Tibial artery (tissue), 4 donors: Measurements from ENCODE around the gene ITPK1.

Experiments
- DNase-seq, 2 donors: peaks; one replicate each; pipeline ENCODE4 v3.0.0-alpha.2; 2019
- H3K27ac ChIP-seq, 2 donors: fragments of 200-600 bp; sonication (generic) in 1 of 2; 1 replicate in 1 of 2; 2 replicates in 1 of 2; pipeline ENCODE4 v1.5.1; 2018 to 2019; ENCODE audit warnings: mild to moderate bottlenecking in 1 of 2
- H3K27me3 ChIP-seq, 2 donors: fragments of 200-600 bp; sonication (generic) in 1 of 2; one replicate each; pipeline versions ENCODE4 v1.5.1 to v1.6.0; 2016 to 2019
- H3K36me3 ChIP-seq, 3 donors: fragments of 200-600 bp; sonication (generic) in 2 of 3; one replicate each; pipeline ENCODE4 v1.5.1; 2016 to 2019; ENCODE audit warnings: mild to moderate bottlenecking in 2 of 3
- H3K4me1 ChIP-seq, 4 donors: fragments of 200-600 bp; sonication (generic) in 2 of 4; 1 replicate in 3 of 4; 2 replicates in 1 of 4; pipeline ENCODE4 v1.5.1; 2016 to 2019
- H3K4me3 ChIP-seq, 2 donors: fragments of 200-600 bp; sonication (generic) in 1 of 2; 1 replicate in 1 of 2; 2 replicates in 1 of 2; pipeline ENCODE4 v1.5.1; 2018 to 2019; ENCODE audit warnings: mild to moderate bottlenecking in 2 of 2
- H3K9me3 ChIP-seq, 3 donors: fragments of 200-600 bp; sonication (generic) in 1 of 3; one replicate each; pipeline ENCODE4 v1.5.1; 2016 to 2019
- intact Hi-C: fragments of 100-400 bp; cut with DNase I; formaldehyde crosslinking; loops from one replicate; pipeline ENCODE4 v1.15.0; 2023; ENCODE audit warnings: low total_unique reads
- TF ChIP-seq, protein P1 (sequence below), 2 experiments: fragments of 200-600 bp in 1 of 2; fragments of 450-650 bp in 1 of 2; IDR thresholded peaks; one replicate each; pipeline ENCODE4 v1.5.1; 2017 to 2019; ENCODE audit warnings: antibody characterized with exemption in 2 of 2, mild to moderate bottlenecking in 1 of 2, moderate library complexity in 1 of 2

ITPK1 gene

DNA sequence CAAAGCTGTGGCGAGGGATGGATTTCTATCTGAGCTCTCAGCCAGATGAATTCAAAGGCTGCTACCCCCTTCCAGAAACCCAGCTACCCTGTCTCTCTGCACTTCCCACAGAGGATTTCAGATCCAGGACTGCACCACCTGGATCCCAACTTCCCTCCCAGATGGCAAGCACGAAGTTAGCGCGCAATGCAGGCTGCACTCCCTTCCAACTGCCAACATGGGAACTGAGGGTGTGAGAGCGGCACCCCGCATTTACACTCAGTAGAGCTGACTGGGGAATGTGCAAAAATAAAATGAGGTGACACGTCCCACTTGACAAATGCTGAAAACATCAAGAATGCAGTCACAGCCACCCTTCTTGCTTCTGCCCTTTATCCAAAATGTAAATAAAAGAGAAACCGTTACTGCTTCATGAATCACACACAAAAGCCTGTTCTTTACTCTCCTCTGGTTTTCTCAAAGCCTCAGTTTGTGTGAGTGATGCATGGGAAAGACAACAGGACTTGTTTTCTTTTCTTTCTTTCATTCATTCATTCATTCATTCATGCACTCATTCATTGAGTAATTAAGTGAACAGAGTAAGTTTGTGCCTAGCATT is 85.7 kb downstream of the ITPK1 start:
- H3K27ac ChIP-seq, result no peak overlapping the region
- intact Hi-C loops, result no loop called here
- no peaks in the 10 kb centered on the region for H3K27me3 ChIP-seq
- no peak overlapping the region for H3K4me3 ChIP-seq
- H3K4me1 ChIP-seq, result peaks cover 4 to 30% (median 15%) of the 10 kb centered on the region in 4 donors
- no peak for DNase-seq
- H3K9me3 ChIP-seq, result no peaks in the 10 kb centered on the region
- peaks cover 0 to 4% (median 0%) of the 10 kb centered on the region in 3 donors for H3K36me3 ChIP-seq
- TF ChIP-seq, protein P1, sequence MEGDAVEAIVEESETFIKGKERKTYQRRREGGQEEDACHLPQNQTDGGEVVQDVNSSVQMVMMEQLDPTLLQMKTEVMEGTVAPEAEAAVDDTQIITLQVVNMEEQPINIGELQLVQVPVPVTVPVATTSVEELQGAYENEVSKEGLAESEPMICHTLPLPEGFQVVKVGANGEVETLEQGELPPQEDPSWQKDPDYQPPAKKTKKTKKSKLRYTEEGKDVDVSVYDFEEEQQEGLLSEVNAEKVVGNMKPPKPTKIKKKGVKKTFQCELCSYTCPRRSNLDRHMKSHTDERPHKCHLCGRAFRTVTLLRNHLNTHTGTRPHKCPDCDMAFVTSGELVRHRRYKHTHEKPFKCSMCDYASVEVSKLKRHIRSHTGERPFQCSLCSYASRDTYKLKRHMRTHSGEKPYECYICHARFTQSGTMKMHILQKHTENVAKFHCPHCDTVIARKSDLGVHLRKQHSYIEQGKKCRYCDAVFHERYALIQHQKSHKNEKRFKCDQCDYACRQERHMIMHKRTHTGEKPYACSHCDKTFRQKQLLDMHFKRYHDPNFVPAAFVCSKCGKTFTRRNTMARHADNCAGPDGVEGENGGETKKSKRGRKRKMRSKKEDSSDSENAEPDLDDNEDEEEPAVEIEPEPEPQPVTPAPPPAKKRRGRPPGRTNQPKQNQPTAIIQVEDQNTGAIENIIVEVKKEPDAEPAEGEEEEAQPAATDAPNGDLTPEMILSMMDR (IDR thresholded peaks at IDR 0.05), result no peak

DNA sequence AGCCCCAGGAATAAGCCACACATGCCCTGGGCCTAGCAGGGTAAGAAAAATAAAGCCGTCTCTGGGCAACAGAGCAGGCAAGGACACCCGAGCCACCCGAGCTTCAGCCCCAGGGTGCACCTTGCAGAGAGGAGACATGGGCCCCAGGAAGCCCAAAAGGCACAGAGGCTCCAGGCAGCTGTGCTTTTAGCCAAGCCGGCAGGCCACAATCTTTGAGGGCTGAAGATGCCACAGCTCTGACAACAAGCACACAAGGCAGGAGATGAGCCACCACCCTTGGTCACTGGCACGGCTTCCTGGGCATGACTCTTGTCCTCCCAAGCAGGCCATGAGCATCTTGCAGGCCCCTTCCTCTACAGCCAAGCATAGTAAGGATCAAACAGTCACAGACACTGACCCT is 86.3 kb downstream of the ITPK1 start:
- no peak for DNase-seq
- H3K9me3 ChIP-seq, result no peaks in the 10 kb centered on the region
- intact Hi-C loops, result no loop called here
- peaks cover 0 to 4% (median 0%) of the 10 kb centered on the region in 3 donors for H3K36me3 ChIP-seq
- peaks cover 4 to 30% (median 15%) of the 10 kb centered on the region in 4 donors for H3K4me1 ChIP-seq
- no peak overlapping the region for H3K27ac ChIP-seq
- H3K27me3 ChIP-seq, result no peaks in the 10 kb centered on the region
- no peak overlapping the region for H3K4me3 ChIP-seq
- TF ChIP-seq, protein P1 (IDR thresholded peaks at IDR 0.05), result no peak

DNA sequence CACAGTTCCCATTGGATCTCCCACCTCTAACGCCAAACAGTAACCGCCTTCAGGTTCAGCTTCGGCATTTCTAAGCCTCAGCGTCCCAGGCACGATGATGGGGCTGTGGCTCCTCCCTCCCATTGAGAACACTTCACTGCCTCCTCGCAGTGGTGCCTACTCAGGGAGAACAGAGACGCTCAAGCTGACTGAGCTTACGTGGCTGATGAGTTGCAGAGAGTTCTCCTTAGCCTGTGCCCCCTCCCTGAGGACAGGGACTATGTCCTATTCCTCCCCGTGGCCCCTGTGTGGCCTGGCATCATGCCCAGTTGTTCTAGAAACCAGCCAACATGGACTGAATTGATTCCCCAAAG is 87.0 kb downstream of the ITPK1 start:
- intact Hi-C loops, result no loop called here
- H3K27me3 ChIP-seq, result no peaks in the 10 kb centered on the region
- TF ChIP-seq, protein P1 (IDR thresholded peaks at IDR 0.05), result no peak
- H3K4me1 ChIP-seq, result peaks cover 4 to 23% (median 15%) of the 10 kb centered on the region in 4 donors
- H3K27ac ChIP-seq, result no peak overlapping the region
- no peak overlapping the region for H3K4me3 ChIP-seq
- no peaks in the 10 kb centered on the region for H3K9me3 ChIP-seq
- no peak for DNase-seq
- peaks cover 0 to 4% (median 0%) of the 10 kb centered on the region in 3 donors for H3K36me3 ChIP-seq

DNA sequence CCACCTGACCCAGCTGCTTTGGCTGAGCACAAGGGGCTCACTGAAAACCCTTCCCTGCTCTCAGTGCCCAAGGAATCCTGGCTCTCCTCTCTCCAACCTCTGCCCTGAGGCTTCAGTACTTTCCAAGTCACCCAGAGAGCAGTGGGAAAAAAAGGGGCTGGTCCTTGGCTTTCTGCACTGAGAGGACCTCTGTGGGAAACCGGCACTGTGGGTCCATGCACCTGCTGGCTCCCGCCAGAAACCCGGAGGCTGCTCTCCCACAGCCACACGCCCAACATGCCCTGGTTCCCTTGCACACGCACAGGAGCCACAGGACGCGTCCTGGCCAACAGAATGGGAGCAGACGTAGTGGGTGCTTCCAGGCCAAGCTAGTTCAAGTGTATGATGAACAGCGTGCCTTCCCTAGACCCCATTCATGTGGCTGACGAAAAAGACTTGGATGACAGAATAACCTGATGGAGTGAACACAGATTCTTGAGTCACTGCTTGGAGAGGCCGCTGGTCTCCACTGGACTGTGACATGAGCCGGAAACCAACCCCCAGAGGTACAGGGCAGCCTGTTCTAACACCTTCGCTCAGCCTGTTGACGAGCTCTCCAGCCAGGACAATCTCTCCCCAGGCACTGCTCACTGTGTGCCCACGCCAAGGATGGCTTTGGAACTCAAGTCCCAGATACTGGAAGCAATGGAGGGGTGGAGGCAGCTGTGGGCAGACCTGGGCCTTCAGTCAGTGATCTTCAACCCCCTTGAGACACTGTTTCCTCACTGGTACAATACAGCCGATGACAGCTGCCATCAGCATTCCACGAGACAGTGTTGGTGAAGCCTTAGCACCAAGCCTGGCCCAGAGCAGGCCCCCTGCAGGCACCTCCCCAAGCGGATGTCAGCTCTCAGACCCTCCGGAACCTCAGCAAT is 87.7 kb downstream of the ITPK1 start:
- H3K27ac ChIP-seq, result no peak overlapping the region
- peaks cover 4 to 17% (median 12%) of the 10 kb centered on the region in 4 donors for H3K4me1 ChIP-seq
- no peak overlapping the region for H3K4me3 ChIP-seq
- no peaks in the 10 kb centered on the region for H3K9me3 ChIP-seq
- TF ChIP-seq, protein P1 (IDR thresholded peaks at IDR 0.05), result no peak
- no peaks in the 10 kb centered on the region for H3K27me3 ChIP-seq
- intact Hi-C loops, result no loop called here
- peaks cover 0 to 4% (median 0%) of the 10 kb centered on the region in 3 donors for H3K36me3 ChIP-seq
- no peak for DNase-seq

DNA sequence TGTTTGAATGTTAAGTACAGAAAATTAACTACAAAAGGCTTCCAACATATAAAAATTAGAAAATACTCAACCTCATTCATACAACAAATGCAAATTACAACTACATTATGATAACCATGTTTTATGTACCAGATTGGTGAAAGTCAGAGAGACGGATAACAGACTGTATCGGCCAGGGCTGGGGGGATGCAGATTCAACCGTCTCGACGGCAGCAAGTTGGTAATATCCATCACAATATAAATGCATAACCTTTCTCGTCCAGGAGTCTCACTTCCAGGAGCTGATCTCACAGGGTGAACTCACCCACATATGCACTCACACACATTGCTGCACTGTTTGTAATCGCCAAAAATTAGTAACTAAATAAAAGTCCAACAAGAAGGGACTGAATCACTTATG is 89.4 kb downstream of the ITPK1 start:
- Histone ChIP-seq H3K4me3 (no peak overlapping the region), H3K4me1 (peaks cover 0 to 5% (median 0%) of the 10 kb centered on the region in 4 donors), H3K36me3 (peaks cover 0 to 4% (median 0%) of the 10 kb centered on the region in 3 donors), H3K27me3 (no peaks in the 10 kb centered on the region), H3K9me3 (no peaks in the 10 kb centered on the region), H3K27ac (no peak overlapping the region)
- intact Hi-C loops, result no loop called here
- no peak for DNase-seq
- TF ChIP-seq, protein P1 (IDR thresholded peaks at IDR 0.05), result no peak
